Measurements from ENCODE around the gene YOD1.

YOD1 gene

GRCh38 chr1:207071426-207071825 is 20.4 kb upstream of the YOD1 start:
- TF ChIP-seq TAF1 (IDR thresholded peaks at IDR 0.05; ENCODE audit: low read depth) (no peak), CREB1 (IDR thresholded peaks at IDR 0.05; ENCODE audit: low read depth) (no peak), ZBTB7A (IDR thresholded peaks at IDR 0.05; ENCODE audit: low read depth) (no peak), NFIC (IDR thresholded peaks at IDR 0.05) (no peak), TCF12 (IDR thresholded peaks at IDR 0.05; ENCODE audit: low read depth) (no peak)
- TF ChIP-seq, protein P1, sequence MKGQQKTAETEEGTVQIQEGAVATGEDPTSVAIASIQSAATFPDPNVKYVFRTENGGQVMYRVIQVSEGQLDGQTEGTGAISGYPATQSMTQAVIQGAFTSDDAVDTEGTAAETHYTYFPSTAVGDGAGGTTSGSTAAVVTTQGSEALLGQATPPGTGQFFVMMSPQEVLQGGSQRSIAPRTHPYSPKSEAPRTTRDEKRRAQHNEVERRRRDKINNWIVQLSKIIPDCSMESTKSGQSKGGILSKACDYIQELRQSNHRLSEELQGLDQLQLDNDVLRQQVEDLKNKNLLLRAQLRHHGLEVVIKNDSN (IDR thresholded peaks at IDR 0.05): no peak

DNA sequence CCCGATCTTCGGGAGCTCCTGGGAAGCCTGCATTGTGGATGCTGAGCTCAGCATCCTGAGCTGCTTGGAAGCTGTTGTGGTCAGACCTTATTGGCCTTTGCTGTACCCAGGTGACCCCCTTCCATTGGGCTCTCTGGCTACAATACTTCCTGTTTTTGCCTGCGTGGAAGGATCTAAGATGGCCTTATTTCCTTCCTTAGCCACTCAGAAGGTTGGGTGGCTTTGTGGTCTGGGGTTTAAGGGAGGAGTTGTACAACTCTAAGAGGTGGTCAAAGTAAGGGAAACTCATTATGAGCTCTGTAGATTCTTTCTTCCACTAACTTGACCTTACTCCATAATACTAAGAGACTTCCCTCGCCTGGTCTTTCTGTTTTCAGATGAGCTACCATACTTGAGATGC is 19.8 kb upstream of the YOD1 start:
- TF ChIP-seq EP300 (IDR thresholded peaks at IDR 0.05; ENCODE audit: borderline replicate concordance): no peak
- TF ChIP-seq TAF1 (IDR thresholded peaks at IDR 0.05; ENCODE audit: low read depth): no peak
- TF ChIP-seq FOXM1 (IDR thresholded peaks at IDR 0.05; ENCODE audit: borderline replicate concordance, low read depth): no peak
- no peak for TF ChIP-seq RAD21 (IDR thresholded peaks at IDR 0.05; ENCODE audit: low read depth)
- no peak for TF ChIP-seq ZBTB7A (IDR thresholded peaks at IDR 0.05; ENCODE audit: low read depth)
- TF ChIP-seq CEBPB (IDR thresholded peaks at IDR 0.05): no peak
- TF ChIP-seq, protein P1 (IDR thresholded peaks at IDR 0.05): no peak
- TF ChIP-seq TEAD4 (IDR thresholded peaks at IDR 0.05): no peak
- TF ChIP-seq, protein P2, sequence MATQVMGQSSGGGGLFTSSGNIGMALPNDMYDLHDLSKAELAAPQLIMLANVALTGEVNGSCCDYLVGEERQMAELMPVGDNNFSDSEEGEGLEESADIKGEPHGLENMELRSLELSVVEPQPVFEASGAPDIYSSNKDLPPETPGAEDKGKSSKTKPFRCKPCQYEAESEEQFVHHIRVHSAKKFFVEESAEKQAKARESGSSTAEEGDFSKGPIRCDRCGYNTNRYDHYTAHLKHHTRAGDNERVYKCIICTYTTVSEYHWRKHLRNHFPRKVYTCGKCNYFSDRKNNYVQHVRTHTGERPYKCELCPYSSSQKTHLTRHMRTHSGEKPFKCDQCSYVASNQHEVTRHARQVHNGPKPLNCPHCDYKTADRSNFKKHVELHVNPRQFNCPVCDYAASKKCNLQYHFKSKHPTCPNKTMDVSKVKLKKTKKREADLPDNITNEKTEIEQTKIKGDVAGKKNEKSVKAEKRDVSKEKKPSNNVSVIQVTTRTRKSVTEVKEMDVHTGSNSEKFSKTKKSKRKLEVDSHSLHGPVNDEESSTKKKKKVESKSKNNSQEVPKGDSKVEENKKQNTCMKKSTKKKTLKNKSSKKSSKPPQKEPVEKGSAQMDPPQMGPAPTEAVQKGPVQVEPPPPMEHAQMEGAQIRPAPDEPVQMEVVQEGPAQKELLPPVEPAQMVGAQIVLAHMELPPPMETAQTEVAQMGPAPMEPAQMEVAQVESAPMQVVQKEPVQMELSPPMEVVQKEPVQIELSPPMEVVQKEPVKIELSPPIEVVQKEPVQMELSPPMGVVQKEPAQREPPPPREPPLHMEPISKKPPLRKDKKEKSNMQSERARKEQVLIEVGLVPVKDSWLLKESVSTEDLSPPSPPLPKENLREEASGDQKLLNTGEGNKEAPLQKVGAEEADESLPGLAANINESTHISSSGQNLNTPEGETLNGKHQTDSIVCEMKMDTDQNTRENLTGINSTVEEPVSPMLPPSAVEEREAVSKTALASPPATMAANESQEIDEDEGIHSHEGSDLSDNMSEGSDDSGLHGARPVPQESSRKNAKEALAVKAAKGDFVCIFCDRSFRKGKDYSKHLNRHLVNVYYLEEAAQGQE (IDR thresholded peaks at IDR 0.05; ENCODE audit: low read depth): no peak
- no peak for TF ChIP-seq CREB1 (IDR thresholded peaks at IDR 0.05; ENCODE audit: low read depth)
- TF ChIP-seq YY1 (IDR thresholded peaks at IDR 0.05; ENCODE audit: low read depth): no peak
- TF ChIP-seq NFIC (IDR thresholded peaks at IDR 0.05): no peak
- no peak for TF ChIP-seq TCF12 (IDR thresholded peaks at IDR 0.05; ENCODE audit: low read depth)
- no peak for TF ChIP-seq EGR1 (IDR thresholded peaks at IDR 0.05)
- TF ChIP-seq, protein P3, sequence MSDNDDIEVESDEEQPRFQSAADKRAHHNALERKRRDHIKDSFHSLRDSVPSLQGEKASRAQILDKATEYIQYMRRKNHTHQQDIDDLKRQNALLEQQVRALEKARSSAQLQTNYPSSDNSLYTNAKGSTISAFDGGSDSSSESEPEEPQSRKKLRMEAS (IDR thresholded peaks at IDR 0.05): no peak

- TF ChIP-seq CEBPB (IDR thresholded peaks at IDR 0.05): no peak
- no peak for TF ChIP-seq TCF12 (IDR thresholded peaks at IDR 0.05; ENCODE audit: low read depth)
- no peak for TF ChIP-seq TAF1 (IDR thresholded peaks at IDR 0.05; ENCODE audit: low read depth)
- no peak for TF ChIP-seq FOXM1 (IDR thresholded peaks at IDR 0.05; ENCODE audit: borderline replicate concordance, low read depth)
- TF ChIP-seq EP300 (IDR thresholded peaks at IDR 0.05; ENCODE audit: borderline replicate concordance): no peak
- TF ChIP-seq, protein P3 (IDR thresholded peaks at IDR 0.05): no peak
- TF ChIP-seq YY1 (IDR thresholded peaks at IDR 0.05; ENCODE audit: low read depth): no peak
- no peak for TF ChIP-seq TEAD4 (IDR thresholded peaks at IDR 0.05)
- TF ChIP-seq CREB1 (IDR thresholded peaks at IDR 0.05; ENCODE audit: low read depth): no peak
- no peak for TF ChIP-seq NFIC (IDR thresholded peaks at IDR 0.05)
- TF ChIP-seq, protein P1 (IDR thresholded peaks at IDR 0.05): no peak
- TF ChIP-seq, protein P2 (IDR thresholded peaks at IDR 0.05; ENCODE audit: low read depth): no peak
- no peak for TF ChIP-seq RAD21 (IDR thresholded peaks at IDR 0.05; ENCODE audit: low read depth)
- TF ChIP-seq ZBTB7A (IDR thresholded peaks at IDR 0.05; ENCODE audit: low read depth): no peak
- TF ChIP-seq EGR1 (IDR thresholded peaks at IDR 0.05): no peak
Measured at GRCh38 chr1:207069858-207070506, 19.0 kb upstream of the YOD1 start.

- TF ChIP-seq FOXM1 (IDR thresholded peaks at IDR 0.05; ENCODE audit: borderline replicate concordance, low read depth) (no peak), CEBPB (IDR thresholded peaks at IDR 0.05) (no peak), TCF12 (IDR thresholded peaks at IDR 0.05; ENCODE audit: low read depth) (no peak), CREB1 (IDR thresholded peaks at IDR 0.05; ENCODE audit: low read depth) (no peak), TAF1 (IDR thresholded peaks at IDR 0.05; ENCODE audit: low read depth) (no peak), EP300 (IDR thresholded peaks at IDR 0.05; ENCODE audit: borderline replicate concordance) (no peak), YY1 (IDR thresholded peaks at IDR 0.05; ENCODE audit: low read depth) (no peak), EGR1 (IDR thresholded peaks at IDR 0.05) (no peak)
- TF ChIP-seq, protein P1 (IDR thresholded peaks at IDR 0.05): no peak
- TF ChIP-seq, protein P3 (IDR thresholded peaks at IDR 0.05): no peak
- TF ChIP-seq, protein P2 (IDR thresholded peaks at IDR 0.05; ENCODE audit: low read depth): no peak
Measured at GRCh38 chr1:207069061-207069460, 18.1 kb upstream of the YOD1 start.
